OCI-LY1 (cell line): ENCODE results near the gene WWC2.

ENCODE experiments used
- CTCF ChIP-seq: fragments of 200-600 bp; sonication (generic), shearing (Covaris generic); IDR thresholded peaks from 2 replicates; pipeline ENCODE4 v1.5.1; 2017; ENCODE audit warnings: mild to moderate bottlenecking, antibody characterized with exemption, low read length, moderate library complexity, mixed read lengths
- EZH2 ChIP-seq: fragments of 200-600 bp; sonication (generic), shearing (Covaris generic); IDR thresholded peaks from 2 replicates; pipeline ENCODE4 v1.8.0; 2017; ENCODE audit warnings: borderline replicate concordance, mixed run types, mild to moderate bottlenecking, antibody characterized with exemption, low read length, moderate library complexity, mixed read lengths

GRCh38 chr4:183255487-183255886 is 156.4 kb downstream of the WWC2 start:
- TF ChIP-seq EZH2: no peak
- TF ChIP-seq CTCF: no peak
